OCI-LY3 (cell line): ENCODE data around the gene B4GALT4.

ENCODE experiments used
- CTCF ChIP-seq: fragments of 200-600, 300-600 bp; sonication (generic); IDR thresholded peaks from 2 replicates; pipeline ENCODE4 v1.5.1; 2014; ENCODE audit warnings: antibody characterized with exemption, low read length, low read depth
- EZH2phosphoT487 ChIP-seq: fragments of 200-600 bp; shearing (Covaris generic); IDR thresholded peaks from 2 replicates; pipeline ENCODE4 v1.6.1; 2018; ENCODE audit warnings: antibody characterized with exemption, mixed run types, low read depth

- TF ChIP-seq EZH2phosphoT487, result no peak
- no peak for TF ChIP-seq CTCF
Measured at GRCh38 chr3:119257111-119257510, 16.4 kb upstream of the B4GALT4 start.
